WTC11 (cell line): ENCODE results near the gene CACNA2D4.

Experiments
- TF ChIP-seq, protein P1 (sequence below): fragments of 200-600 bp; IDR thresholded peaks from 2 replicates; pipeline ENCODE4 v1.8.0; 2022; ENCODE audit warnings: antibody characterized with exemption
- TF ChIP-seq, protein P2 (sequence below): sonication (generic); formaldehyde crosslinking; IDR thresholded peaks from 2 replicates; pipeline ENCODE4 v1.8.1; 2023; ENCODE audit warnings: mild to moderate bottlenecking, missing genetic modification reagents, moderate library complexity
- TF ChIP-seq, protein P3 (sequence below): sonication (generic); formaldehyde crosslinking; IDR thresholded peaks from 2 replicates; pipeline ENCODE4 v1.8.1; 2022; ENCODE audit warnings: low read depth, missing genetic modification reagents, borderline replicate concordance
- TF ChIP-seq, protein P4 (sequence below): sonication (generic); formaldehyde crosslinking; IDR thresholded peaks from 2 replicates; pipeline ENCODE4 v1.8.0; 2023; ENCODE audit warnings: mild to moderate bottlenecking, missing genetic modification reagents

DNA sequence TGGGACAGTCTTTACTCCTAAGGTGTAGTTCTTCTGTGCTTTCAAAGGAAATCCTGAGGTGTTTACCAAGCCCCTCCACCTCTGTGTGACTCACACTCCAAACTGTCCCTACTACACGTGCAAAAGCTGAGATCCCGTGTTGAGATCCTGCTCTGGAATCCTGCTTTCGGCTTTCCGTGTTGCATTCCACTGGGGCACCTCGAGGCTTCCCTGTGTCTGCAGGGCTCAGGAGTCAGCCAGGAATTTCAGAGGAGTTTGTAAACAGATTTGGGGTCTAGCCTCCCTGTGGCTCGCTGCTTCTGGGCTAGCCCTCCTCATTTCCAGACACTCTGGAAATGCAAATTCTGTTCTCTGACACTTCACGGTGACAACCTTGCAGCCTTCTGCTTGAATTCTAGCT is 48.4 kb downstream of the CACNA2D4 start:
- TF ChIP-seq, protein P1, sequence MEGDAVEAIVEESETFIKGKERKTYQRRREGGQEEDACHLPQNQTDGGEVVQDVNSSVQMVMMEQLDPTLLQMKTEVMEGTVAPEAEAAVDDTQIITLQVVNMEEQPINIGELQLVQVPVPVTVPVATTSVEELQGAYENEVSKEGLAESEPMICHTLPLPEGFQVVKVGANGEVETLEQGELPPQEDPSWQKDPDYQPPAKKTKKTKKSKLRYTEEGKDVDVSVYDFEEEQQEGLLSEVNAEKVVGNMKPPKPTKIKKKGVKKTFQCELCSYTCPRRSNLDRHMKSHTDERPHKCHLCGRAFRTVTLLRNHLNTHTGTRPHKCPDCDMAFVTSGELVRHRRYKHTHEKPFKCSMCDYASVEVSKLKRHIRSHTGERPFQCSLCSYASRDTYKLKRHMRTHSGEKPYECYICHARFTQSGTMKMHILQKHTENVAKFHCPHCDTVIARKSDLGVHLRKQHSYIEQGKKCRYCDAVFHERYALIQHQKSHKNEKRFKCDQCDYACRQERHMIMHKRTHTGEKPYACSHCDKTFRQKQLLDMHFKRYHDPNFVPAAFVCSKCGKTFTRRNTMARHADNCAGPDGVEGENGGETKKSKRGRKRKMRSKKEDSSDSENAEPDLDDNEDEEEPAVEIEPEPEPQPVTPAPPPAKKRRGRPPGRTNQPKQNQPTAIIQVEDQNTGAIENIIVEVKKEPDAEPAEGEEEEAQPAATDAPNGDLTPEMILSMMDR = no peak
- TF ChIP-seq, protein P2, sequence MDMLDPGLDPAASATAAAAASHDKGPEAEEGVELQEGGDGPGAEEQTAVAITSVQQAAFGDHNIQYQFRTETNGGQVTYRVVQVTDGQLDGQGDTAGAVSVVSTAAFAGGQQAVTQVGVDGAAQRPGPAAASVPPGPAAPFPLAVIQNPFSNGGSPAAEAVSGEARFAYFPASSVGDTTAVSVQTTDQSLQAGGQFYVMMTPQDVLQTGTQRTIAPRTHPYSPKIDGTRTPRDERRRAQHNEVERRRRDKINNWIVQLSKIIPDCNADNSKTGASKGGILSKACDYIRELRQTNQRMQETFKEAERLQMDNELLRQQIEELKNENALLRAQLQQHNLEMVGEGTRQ (CRISPR knock-in tag) = no peak
- TF ChIP-seq, protein P3, sequence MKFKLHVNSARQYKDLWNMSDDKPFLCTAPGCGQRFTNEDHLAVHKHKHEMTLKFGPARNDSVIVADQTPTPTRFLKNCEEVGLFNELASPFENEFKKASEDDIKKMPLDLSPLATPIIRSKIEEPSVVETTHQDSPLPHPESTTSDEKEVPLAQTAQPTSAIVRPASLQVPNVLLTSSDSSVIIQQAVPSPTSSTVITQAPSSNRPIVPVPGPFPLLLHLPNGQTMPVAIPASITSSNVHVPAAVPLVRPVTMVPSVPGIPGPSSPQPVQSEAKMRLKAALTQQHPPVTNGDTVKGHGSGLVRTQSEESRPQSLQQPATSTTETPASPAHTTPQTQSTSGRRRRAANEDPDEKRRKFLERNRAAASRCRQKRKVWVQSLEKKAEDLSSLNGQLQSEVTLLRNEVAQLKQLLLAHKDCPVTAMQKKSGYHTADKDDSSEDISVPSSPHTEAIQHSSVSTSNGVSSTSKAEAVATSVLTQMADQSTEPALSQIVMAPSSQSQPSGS = no peak
- TF ChIP-seq, protein P4, sequence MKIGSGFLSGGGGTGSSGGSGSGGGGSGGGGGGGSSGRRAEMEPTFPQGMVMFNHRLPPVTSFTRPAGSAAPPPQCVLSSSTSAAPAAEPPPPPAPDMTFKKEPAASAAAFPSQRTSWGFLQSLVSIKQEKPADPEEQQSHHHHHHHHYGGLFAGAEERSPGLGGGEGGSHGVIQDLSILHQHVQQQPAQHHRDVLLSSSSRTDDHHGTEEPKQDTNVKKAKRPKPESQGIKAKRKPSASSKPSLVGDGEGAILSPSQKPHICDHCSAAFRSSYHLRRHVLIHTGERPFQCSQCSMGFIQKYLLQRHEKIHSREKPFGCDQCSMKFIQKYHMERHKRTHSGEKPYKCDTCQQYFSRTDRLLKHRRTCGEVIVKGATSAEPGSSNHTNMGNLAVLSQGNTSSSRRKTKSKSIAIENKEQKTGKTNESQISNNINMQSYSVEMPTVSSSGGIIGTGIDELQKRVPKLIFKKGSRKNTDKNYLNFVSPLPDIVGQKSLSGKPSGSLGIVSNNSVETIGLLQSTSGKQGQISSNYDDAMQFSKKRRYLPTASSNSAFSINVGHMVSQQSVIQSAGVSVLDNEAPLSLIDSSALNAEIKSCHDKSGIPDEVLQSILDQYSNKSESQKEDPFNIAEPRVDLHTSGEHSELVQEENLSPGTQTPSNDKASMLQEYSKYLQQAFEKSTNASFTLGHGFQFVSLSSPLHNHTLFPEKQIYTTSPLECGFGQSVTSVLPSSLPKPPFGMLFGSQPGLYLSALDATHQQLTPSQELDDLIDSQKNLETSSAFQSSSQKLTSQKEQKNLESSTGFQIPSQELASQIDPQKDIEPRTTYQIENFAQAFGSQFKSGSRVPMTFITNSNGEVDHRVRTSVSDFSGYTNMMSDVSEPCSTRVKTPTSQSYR (CRISPR knock-in tag) = no peak
